Thyroid gland (tissue), 4 donors: ENCODE measurements around the gene USP46. TPM values are rescaled to one million over a fixed set of nuclear protein-coding genes. Genes with fewer than 3 reads are reported as not detected.

ENCODE experiments used
- DNase-seq, 2 donors: peaks; one replicate each; pipeline ENCODE4 v3.0.0-alpha.2; 2019
- H3K27ac ChIP-seq, 3 donors: fragments of 200-600 bp; sonication (generic); 1 replicate in 2 of 3; 2 replicates in 1 of 3; pipeline ENCODE4 v1.5.1; 2016 to 2019; ENCODE audit warnings: mild to moderate bottlenecking in 1 of 3, moderate library complexity in 1 of 3
- H3K27me3 ChIP-seq: fragments of 200-600 bp; sonication (generic); one replicate; pipeline ENCODE4 v1.5.1; 2019
- H3K36me3 ChIP-seq, 2 donors: fragments of 200-600 bp; sonication (generic); one replicate each; pipeline ENCODE4 v1.5.1; 2016 to 2019
- H3K4me1 ChIP-seq, 2 donors: fragments of 200-600 bp; sonication (generic); one replicate each; pipeline ENCODE4 v1.5.1; 2017 to 2019
- H3K4me3 ChIP-seq, 3 donors: fragments of 200-600 bp; sonication (generic); replicated peaks in 1 of 3; 1 replicate in 2 of 3; 2 replicates in 1 of 3; pipeline ENCODE4 v1.5.1; 2016; ENCODE audit warnings: mild to moderate bottlenecking in 1 of 3
- H3K9me3 ChIP-seq: fragments of 200-600 bp; sonication (generic); one replicate; pipeline ENCODE4 v1.5.1; 2017
- POLR2A ChIP-seq, 2 donors: fragments of 450-650 bp; IDR thresholded peaks; one replicate each; pipeline ENCODE4 v1.6.1; 2017; ENCODE audit warnings: antibody characterized with exemption in 2 of 2, mild to moderate bottlenecking in 2 of 2, moderate library complexity in 1 of 2
- WGBS, 2 donors: methylation state at CpG; one replicate each; pipeline ENCODE4 v1.1.5; 2017; 5-methylcytosine and 5-hydroxymethylcytosine counted together
- intact Hi-C: fragments of 100-400 bp; cut with DNase I; formaldehyde crosslinking; loops from one replicate; pipeline ENCODE4 v1.15.1; 2023
- total RNA-seq, 4 donors: library from RNA; depleted of rRNA; stranded (reverse); fragments of >200 nt; gene quantifications; one replicate each; pipeline ENCODE4 v1.2.3, GENCODE V29; 2016
- TF ChIP-seq, protein P1 (sequence below), 6 experiments: fragments of 200-600 bp in 3 of 6; fragments of 450-650 bp in 3 of 6; sonication (generic) in 3 of 6; IDR thresholded peaks; one replicate each; pipeline ENCODE4 v1.5.1; 2016 to 2019; ENCODE audit warnings: antibody characterized with exemption in 6 of 6, mild to moderate bottlenecking in 2 of 6, inconsistent platforms in 1 of 6, moderate library complexity in 1 of 6

Gene USP46
- total RNA-seq, 4 donors from 2014 or later, result 10.8 to 17.6 (median 14.2) TPM

DNA sequence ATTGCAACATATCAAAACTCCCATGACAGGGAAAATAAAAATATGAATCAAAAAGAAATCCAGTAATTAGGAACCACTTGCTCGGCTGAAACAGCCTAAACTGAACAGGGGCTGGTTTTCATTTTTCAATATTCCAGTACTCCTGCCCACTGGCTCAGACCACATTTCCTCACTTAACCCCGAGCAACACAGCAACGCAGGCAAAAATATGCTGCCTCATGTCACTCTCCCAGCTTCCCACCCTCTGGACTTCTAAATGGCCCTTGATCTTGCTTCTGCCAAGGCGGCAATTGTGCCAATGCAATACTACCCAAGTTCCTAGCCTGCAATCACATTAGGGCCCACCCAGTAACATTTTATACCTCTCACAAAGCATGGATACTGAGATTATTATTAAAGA lies 30.6 kb downstream of the USP46 start:
- H3K36me3 ChIP-seq, result peaks cover 0 to 2% of the 10 kb centered on the region in 2 donors
- DNase-seq, result no peak
- 64 to 85% methylated on average over 4 of the region's 4 CpGs for WGBS, 2 donors
- TF ChIP-seq POLR2A (IDR thresholded peaks at IDR 0.05), result no peak
- TF ChIP-seq, protein P1, sequence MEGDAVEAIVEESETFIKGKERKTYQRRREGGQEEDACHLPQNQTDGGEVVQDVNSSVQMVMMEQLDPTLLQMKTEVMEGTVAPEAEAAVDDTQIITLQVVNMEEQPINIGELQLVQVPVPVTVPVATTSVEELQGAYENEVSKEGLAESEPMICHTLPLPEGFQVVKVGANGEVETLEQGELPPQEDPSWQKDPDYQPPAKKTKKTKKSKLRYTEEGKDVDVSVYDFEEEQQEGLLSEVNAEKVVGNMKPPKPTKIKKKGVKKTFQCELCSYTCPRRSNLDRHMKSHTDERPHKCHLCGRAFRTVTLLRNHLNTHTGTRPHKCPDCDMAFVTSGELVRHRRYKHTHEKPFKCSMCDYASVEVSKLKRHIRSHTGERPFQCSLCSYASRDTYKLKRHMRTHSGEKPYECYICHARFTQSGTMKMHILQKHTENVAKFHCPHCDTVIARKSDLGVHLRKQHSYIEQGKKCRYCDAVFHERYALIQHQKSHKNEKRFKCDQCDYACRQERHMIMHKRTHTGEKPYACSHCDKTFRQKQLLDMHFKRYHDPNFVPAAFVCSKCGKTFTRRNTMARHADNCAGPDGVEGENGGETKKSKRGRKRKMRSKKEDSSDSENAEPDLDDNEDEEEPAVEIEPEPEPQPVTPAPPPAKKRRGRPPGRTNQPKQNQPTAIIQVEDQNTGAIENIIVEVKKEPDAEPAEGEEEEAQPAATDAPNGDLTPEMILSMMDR (IDR thresholded peaks at IDR 0.05), result no peak
- no peaks in the 10 kb centered on the region for H3K4me1 ChIP-seq
- no peaks in the 10 kb centered on the region for H3K27me3 ChIP-seq
- H3K4me3 ChIP-seq, result no peak overlapping the region
- no peak overlapping the region for H3K27ac ChIP-seq
- intact Hi-C loops, result no loop called here
- H3K9me3 ChIP-seq, result no peaks in the 10 kb centered on the region

GRCh38 chr4:52627876-52628275 lies 31.2 kb downstream of the USP46 start:
- Histone ChIP-seq H3K9me3 (no peaks in the 10 kb centered on the region), H3K4me1 (no peaks in the 10 kb centered on the region), H3K36me3 (peaks cover 0 to 2% of the 10 kb centered on the region in 2 donors), H3K27me3 (no peaks in the 10 kb centered on the region), H3K27ac (no peak overlapping the region), H3K4me3 (no peak overlapping the region)
- WGBS, 2 donors, result 89 to 93% methylated on average over 7 of the region's 7 CpGs
- DNase-seq, result no peak
- intact Hi-C loops, result no loop called here
- TF ChIP-seq, protein P1 (IDR thresholded peaks at IDR 0.05), result no peak
- no peak for TF ChIP-seq POLR2A (IDR thresholded peaks at IDR 0.05)

- peaks cover 0 to 2% of the 10 kb centered on the region in 2 donors for H3K36me3 ChIP-seq
- 88 to 100% methylated on average over 1 of the region's 1 CpG for WGBS, 2 donors
- H3K9me3 ChIP-seq, result no peaks in the 10 kb centered on the region
- intact Hi-C loops, result no loop called here
- no peak overlapping the region for H3K27ac ChIP-seq
- no peak overlapping the region for H3K4me3 ChIP-seq
- no peak for TF ChIP-seq POLR2A (IDR thresholded peaks at IDR 0.05)
- TF ChIP-seq, protein P1 (IDR thresholded peaks at IDR 0.05), result no peak
- no peak for DNase-seq
- H3K4me1 ChIP-seq, result no peaks in the 10 kb centered on the region
- no peaks in the 10 kb centered on the region for H3K27me3 ChIP-seq
These were observed 33.9 kb downstream of the USP46 start for GRCh38 chr4:52625216-52625615.

DNA sequence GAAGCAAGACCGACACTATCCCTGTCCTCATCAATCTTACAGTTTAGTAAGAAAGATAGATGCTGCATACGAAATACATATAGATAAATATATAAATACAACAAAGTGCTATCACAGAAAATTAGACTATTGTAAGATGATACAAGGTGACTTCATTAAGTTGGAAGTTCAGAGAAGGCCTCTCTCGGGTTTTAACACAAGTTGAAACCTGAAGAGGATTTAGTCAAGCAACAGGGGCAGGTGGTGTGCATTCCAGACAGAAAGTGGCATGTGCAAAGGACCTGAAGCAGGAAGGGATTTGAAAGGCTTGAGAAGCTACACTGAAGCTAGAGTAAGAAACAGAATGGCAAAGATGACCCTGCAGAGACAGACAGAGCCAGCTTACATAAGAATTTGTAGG lies 36.5 kb downstream of the USP46 start:
- TF ChIP-seq, protein P1 (IDR thresholded peaks at IDR 0.05), result no peak
- no peak for TF ChIP-seq POLR2A (IDR thresholded peaks at IDR 0.05)
- no peak for DNase-seq
- no peak overlapping the region for H3K27ac ChIP-seq
- 96 to 98% methylated on average over 3 of the region's 3 CpGs for WGBS, 2 donors
- H3K36me3 ChIP-seq, result peaks cover 0 to 2% of the 10 kb centered on the region in 2 donors
- H3K4me1 ChIP-seq, result no peaks in the 10 kb centered on the region
- no peak overlapping the region for H3K4me3 ChIP-seq
- H3K9me3 ChIP-seq, result no peaks in the 10 kb centered on the region
- H3K27me3 ChIP-seq, result no peaks in the 10 kb centered on the region
- intact Hi-C loops, result no loop called here

GRCh38 chr4:52621567-52621966 lies 37.5 kb downstream of the USP46 start:
- TF ChIP-seq, protein P1 (IDR thresholded peaks at IDR 0.05), result no peak
- no peak for TF ChIP-seq POLR2A (IDR thresholded peaks at IDR 0.05)
- intact Hi-C loops, result no loop called here
- DNase-seq, result no peak
- no peak overlapping the region for H3K4me3 ChIP-seq
- WGBS, 2 donors, result 94 to 96% methylated on average over 2 of the region's 2 CpGs
- H3K9me3 ChIP-seq, result no peaks in the 10 kb centered on the region
- no peaks in the 10 kb centered on the region for H3K27me3 ChIP-seq
- H3K36me3 ChIP-seq, result peaks cover 0 to 2% of the 10 kb centered on the region in 2 donors
- no peak overlapping the region for H3K27ac ChIP-seq
- no peaks in the 10 kb centered on the region for H3K4me1 ChIP-seq
